K562 (cell line): ENCODE measurements around the gene LHX5. TPM values are rescaled to one million over a fixed set of nuclear protein-coding genes. Genes with fewer than 3 reads are reported as not detected.

Source experiments
- CTBP1 ChIP-seq: fragments of 450-650 bp; IDR thresholded peaks from 2 replicates; pipeline ENCODE4 v1.6.1; 2016; ENCODE audit warnings: borderline replicate concordance
- EGR1 ChIP-seq: fragments of 450-650 bp; conservative IDR thresholded peaks from 2 replicates; pipeline ENCODE4 v1.6.1; 2017; ENCODE audit warnings: mild to moderate bottlenecking
- JUNB ChIP-seq: fragments of 450-650 bp; formaldehyde crosslinking; conservative IDR thresholded peaks from 2 replicates; pipeline ENCODE4 v1.4.0; 2020; ENCODE audit warnings: mild to moderate bottlenecking
- L3MBTL2 ChIP-seq: fragments of 450-650 bp; IDR thresholded peaks from 2 replicates; pipeline ENCODE4 v1.6.1; 2016; ENCODE audit warnings: mild to moderate bottlenecking, moderate library complexity
- MEF2D ChIP-seq: conservative IDR thresholded peaks from 2 replicates; pipeline ENCODE4 v1.6.1; 2016; ENCODE audit warnings: low read depth, missing genetic modification characterization, missing compliant biosample characterization
- MTA3 ChIP-seq: fragments of 450-650 bp; formaldehyde crosslinking; IDR thresholded peaks from 2 replicates; pipeline ENCODE4 v1.6.1; 2017; ENCODE audit warnings: mild to moderate bottlenecking, borderline replicate concordance
- NFRKB ChIP-seq: fragments of 450-650 bp; IDR thresholded peaks from 2 replicates; pipeline ENCODE4 v1.6.1; 2016; ENCODE audit warnings: low read depth
- NONO ChIP-seq, 2 experiments: fragments of 200-400 bp in 1 of 2; fragments of 450-650 bp in 1 of 2; formaldehyde crosslinking in 1 of 2; IDR thresholded peaks; 2 replicates each; pipeline ENCODE4 v1.6.1; 2017; ENCODE audit warnings: low read depth in 2 of 2, mild to moderate bottlenecking in 2 of 2, moderate library complexity in 2 of 2, low read length in 1 of 2
- PTRF ChIP-seq: fragments of 450-650 bp; IDR thresholded peaks from 2 replicates; pipeline ENCODE4 v1.6.1; 2016; ENCODE audit warnings: mild to moderate bottlenecking, missing genetic modification characterization, missing compliant biosample characterization
- SMARCA4 ChIP-seq: fragments of 450-650 bp; IDR thresholded peaks from 2 replicates; pipeline ENCODE4 v1.6.1; 2016
- ZBTB1 ChIP-seq: sonication (generic); formaldehyde crosslinking; IDR thresholded peaks from 2 replicates; pipeline ENCODE4 v1.8.1; 2023; ENCODE audit warnings: missing genetic modification reagents, low read depth, mild to moderate bottlenecking, borderline replicate concordance
- ZNF232 ChIP-seq: sonication (generic); formaldehyde crosslinking; IDR thresholded peaks from 2 replicates; pipeline ENCODE4 v1.8.0; 2022; ENCODE audit warnings: mild to moderate bottlenecking, missing genetic modification reagents
- polyA plus RNA-seq, 8 experiments: library from polyadenylated mRNA; depleted of rRNA in 4 of 8; stranded (reverse) in 5 of 8; unstranded in 3 of 8; fragments of >200 nt; fragmentation: Nextera tagmentation in 2 of 8; fragmentation: Illumina TruSeq in 1 of 8; extraction: Ambion mirVana in 2 of 8; extraction: Trizol in 1 of 8; gene quantifications; 2 replicates each; pipeline versions ENCODE4 v1.2.1 to v1.2.3, GENCODE V29; 2011 to 2014; ENCODE audit warnings: inconsistent platforms in 1 of 8, missing spikeins in 1 of 8
- total RNA-seq, 7 experiments: library from RNA; depleted of rRNA in 6 of 7; stranded (reverse); fragments of >200 nt in 6 of 7; fragmentation: Illumina TruSeq in 2 of 7; extraction: Trizol in 2 of 7; gene quantifications; 2 replicates each; pipeline versions ENCODE4 v1.2.1 to v1.2.3, GENCODE V29; 2011 to 2021; ENCODE audit warnings: low replicate concordance in 1 of 7
- TF ChIP-seq, protein P1 (sequence below): fragments of 250-450 bp; sonication (Bioruptor Pico); IDR thresholded peaks from 2 replicates; pipeline ENCODE4 v1.9.0; 2021; ENCODE audit warnings: mild to moderate bottlenecking, inconsistent platforms
- TF ChIP-seq, protein P2 (sequence below): fragments of 450-650 bp; IDR thresholded peaks from 2 replicates; pipeline ENCODE4 v1.6.1; 2016; ENCODE audit warnings: borderline replicate concordance
- TF ChIP-seq, protein P3 (sequence below): sonication (generic); formaldehyde crosslinking; IDR thresholded peaks from 2 replicates; pipeline ENCODE4 v1.8.1; 2023; ENCODE audit warnings: mild to moderate bottlenecking, missing genetic modification reagents
- TF ChIP-seq, protein P4 (sequence below), 2 experiments: IDR thresholded peaks in 1 of 2; conservative IDR thresholded peaks in 1 of 2; 2 replicates each; pipeline ENCODE4 v1.6.1; 2016; ENCODE audit warnings: low read depth in 2 of 2, mild to moderate bottlenecking in 1 of 2, missing compliant biosample characterization in 1 of 2, missing genetic modification characterization in 1 of 2, moderate library complexity in 1 of 2

The LHX5 gene
- total and polyA plus RNA-seq, 9 of the 15 experiments (the other 6 are each of a cell fraction or from before 2014, with no cell fraction given), result 0.04 to 0.17 (median 0.05) TPM; not detected in 6

DNA sequence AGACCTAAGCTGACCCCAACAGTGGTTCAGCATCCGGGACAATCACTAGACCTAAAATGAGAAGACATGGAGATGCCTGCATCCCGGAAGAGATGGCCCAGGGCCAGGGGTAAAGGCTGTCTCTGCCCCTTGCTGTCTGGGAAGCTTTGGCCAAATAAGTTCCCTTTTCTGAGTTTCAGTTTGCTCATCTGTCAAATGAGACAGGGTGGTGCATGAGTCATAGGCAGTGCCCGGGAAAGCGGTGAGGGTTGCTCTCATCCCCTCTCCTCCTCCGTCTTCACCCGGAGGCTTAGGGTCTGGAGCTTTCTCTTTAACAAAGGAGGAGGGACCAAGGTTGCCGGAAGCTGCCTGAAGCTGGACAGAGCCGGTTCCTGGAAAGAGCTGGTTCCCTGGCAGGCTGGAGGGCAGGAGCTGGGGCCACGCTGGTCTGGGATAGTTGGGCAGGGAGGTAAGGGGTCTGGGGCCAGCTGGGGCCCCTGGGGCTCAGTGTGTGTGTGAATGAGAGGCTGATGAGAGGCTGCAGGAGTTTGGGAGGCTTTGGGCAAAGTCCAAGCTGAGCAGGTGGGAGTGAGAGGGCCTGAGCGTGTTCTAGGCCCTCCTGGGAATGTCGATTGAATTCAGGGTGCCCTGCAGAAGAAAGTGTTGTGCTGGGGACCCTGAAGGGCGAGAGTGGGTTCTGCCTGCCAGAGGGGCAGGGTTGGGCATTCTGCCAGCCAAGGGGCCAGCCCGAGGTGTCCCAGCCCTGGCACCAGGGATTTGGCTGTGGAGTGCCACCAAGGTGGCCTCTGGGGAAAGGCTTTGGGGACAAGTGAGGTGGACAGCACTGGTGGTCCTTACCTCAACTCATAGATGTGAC, 49.4 kb downstream of the LHX5 start, which contains the start of gene SDSL (continued):
- TF ChIP-seq JUNB (peak; percentile 80), NFRKB (peak; percentile 83; the same call in 1 of the 2 replicates), ZBTB1 (CRISPR knock-in tag) (0 out of 2 replicates have a peak, but pooled peaks have one; percentile 56), L3MBTL2 (peak; percentile 59; the same call in 1 of the 2 replicates), SMARCA4 (peak; percentile 86), MEF2D (tag) (0 out of 2 replicates have a peak, but pooled peaks have one; percentile 10), CTBP1 (peak; percentile 86), EGR1 (peak; percentile 30; the same call in 1 of the 2 replicates), MTA3 (peak; percentile 67; the same call in 1 of the 2 replicates), NONO (IDR thresholded peaks at IDR 0.05; ENCODE audit: low read depth in 2 of 2, low read length in 1 of 2) (no peak), PTRF (no peak), ZNF232 (CRISPR knock-in tag) (no peak)
- TF ChIP-seq, protein P1, sequence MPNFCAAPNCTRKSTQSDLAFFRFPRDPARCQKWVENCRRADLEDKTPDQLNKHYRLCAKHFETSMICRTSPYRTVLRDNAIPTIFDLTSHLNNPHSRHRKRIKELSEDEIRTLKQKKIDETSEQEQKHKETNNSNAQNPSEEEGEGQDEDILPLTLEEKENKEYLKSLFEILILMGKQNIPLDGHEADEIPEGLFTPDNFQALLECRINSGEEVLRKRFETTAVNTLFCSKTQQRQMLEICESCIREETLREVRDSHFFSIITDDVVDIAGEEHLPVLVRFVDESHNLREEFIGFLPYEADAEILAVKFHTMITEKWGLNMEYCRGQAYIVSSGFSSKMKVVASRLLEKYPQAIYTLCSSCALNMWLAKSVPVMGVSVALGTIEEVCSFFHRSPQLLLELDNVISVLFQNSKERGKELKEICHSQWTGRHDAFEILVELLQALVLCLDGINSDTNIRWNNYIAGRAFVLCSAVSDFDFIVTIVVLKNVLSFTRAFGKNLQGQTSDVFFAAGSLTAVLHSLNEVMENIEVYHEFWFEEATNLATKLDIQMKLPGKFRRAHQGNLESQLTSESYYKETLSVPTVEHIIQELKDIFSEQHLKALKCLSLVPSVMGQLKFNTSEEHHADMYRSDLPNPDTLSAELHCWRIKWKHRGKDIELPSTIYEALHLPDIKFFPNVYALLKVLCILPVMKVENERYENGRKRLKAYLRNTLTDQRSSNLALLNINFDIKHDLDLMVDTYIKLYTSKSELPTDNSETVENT, result 0 out of 2 replicates have a peak, but pooled peaks have one; percentile 8
- TF ChIP-seq, protein P2, sequence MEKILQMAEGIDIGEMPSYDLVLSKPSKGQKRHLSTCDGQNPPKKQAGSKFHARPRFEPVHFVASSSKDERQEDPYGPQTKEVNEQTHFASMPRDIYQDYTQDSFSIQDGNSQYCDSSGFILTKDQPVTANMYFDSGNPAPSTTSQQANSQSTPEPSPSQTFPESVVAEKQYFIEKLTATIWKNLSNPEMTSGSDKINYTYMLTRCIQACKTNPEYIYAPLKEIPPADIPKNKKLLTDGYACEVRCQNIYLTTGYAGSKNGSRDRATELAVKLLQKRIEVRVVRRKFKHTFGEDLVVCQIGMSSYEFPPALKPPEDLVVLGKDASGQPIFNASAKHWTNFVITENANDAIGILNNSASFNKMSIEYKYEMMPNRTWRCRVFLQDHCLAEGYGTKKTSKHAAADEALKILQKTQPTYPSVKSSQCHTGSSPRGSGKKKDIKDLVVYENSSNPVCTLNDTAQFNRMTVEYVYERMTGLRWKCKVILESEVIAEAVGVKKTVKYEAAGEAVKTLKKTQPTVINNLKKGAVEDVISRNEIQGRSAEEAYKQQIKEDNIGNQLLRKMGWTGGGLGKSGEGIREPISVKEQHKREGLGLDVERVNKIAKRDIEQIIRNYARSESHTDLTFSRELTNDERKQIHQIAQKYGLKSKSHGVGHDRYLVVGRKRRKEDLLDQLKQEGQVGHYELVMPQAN, result peak; percentile 78; the same call in 1 of the 2 replicates
- TF ChIP-seq, protein P3, sequence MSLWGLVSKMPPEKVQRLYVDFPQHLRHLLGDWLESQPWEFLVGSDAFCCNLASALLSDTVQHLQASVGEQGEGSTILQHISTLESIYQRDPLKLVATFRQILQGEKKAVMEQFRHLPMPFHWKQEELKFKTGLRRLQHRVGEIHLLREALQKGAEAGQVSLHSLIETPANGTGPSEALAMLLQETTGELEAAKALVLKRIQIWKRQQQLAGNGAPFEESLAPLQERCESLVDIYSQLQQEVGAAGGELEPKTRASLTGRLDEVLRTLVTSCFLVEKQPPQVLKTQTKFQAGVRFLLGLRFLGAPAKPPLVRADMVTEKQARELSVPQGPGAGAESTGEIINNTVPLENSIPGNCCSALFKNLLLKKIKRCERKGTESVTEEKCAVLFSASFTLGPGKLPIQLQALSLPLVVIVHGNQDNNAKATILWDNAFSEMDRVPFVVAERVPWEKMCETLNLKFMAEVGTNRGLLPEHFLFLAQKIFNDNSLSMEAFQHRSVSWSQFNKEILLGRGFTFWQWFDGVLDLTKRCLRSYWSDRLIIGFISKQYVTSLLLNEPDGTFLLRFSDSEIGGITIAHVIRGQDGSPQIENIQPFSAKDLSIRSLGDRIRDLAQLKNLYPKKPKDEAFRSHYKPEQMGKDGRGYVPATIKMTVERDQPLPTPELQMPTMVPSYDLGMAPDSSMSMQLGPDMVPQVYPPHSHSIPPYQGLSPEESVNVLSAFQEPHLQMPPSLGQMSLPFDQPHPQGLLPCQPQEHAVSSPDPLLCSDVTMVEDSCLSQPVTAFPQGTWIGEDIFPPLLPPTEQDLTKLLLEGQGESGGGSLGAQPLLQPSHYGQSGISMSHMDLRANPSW (CRISPR knock-in tag), result no peak
- TF ChIP-seq, protein P4, sequence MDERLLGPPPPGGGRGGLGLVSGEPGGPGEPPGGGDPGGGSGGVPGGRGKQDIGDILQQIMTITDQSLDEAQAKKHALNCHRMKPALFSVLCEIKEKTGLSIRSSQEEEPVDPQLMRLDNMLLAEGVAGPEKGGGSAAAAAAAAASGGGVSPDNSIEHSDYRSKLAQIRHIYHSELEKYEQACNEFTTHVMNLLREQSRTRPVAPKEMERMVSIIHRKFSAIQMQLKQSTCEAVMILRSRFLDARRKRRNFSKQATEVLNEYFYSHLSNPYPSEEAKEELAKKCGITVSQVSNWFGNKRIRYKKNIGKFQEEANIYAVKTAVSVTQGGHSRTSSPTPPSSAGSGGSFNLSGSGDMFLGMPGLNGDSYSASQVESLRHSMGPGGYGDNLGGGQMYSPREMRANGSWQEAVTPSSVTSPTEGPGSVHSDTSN (CRISPR knock-in tag; IDR thresholded peaks at IDR 0.05; ENCODE audit: low read depth), result peak; percentile 57
- TF ChIP-seq, protein P4 (tag; conservative IDR thresholded peaks at IDR 0.05; ENCODE audit: low read depth), result peak; percentile 92
